Panc1 (cell line): ENCODE measurements around the gene SLF2. TPM values are rescaled to one million over a fixed set of nuclear protein-coding genes. Genes with fewer than 3 reads are reported as not detected.

ENCODE experiments used
- ATAC-seq: fragments of 200-7000 bp; cut with Tn5 transposase; 2 replicates; pipeline ENCODE4 v1.9.1; 2020; ENCODE audit warnings: mild to moderate bottlenecking, moderate library complexity
- BruUV-seq: library from RNA; stranded (reverse); fragments of 400-500 nt; replicated peaks from 2 replicates; lab custom pipeline; 2021; lab: Mats Ljungman, UMichigan
- CTCF ChIA-PET: fragments of 300-600 bp; sonication (Branson Sonifier 250); formaldehyde crosslinking; loops from one replicate; lab custom pipeline; 2022; ENCODE audit warnings: antibody characterized with exemption; lab: Charles Lee
- POLR2A ChIA-PET: fragments of 300-600 bp; sonication (Branson Sonifier 250); formaldehyde crosslinking; loops from one replicate; lab custom pipeline; 2022; ENCODE audit warnings: antibody characterized with exemption; lab: Charles Lee
- DNase-seq: peaks from one replicate; pipeline ENCODE4 v3.0.0-alpha.2; 2010; ENCODE audit warnings: low read depth, low spot score
- H3K27ac ChIP-seq: 2 replicates; pipeline ENCODE4 v1.5.1; 2011; ENCODE audit warnings: mild to moderate bottlenecking, low read length, inconsistent platforms
- H3K27me3 ChIP-seq: fragments of 200-500 bp; sonication (Bioruptor generic); 2 replicates; pipeline ENCODE4 v1.6.0; 2014; ENCODE audit warnings: low read length, inconsistent platforms; ENCODE audit not compliant: control insufficient read depth, insufficient read depth
- H3K36me3 ChIP-seq: fragments of 200-500 bp; sonication (Bioruptor generic); 2 replicates; pipeline ENCODE4 v1.5.1; 2014; ENCODE audit warnings: inconsistent platforms, mild to moderate bottlenecking, low read length, moderate library complexity; ENCODE audit not compliant: control insufficient read depth, insufficient read depth
- H3K4me1 ChIP-seq: 2 replicates; pipeline ENCODE4 v1.5.1; 2011; ENCODE audit warnings: inconsistent platforms, mild to moderate bottlenecking, low read length, moderate library complexity; ENCODE audit not compliant: control insufficient read depth, insufficient read depth
- H3K4me3 ChIP-seq, 2 experiments: 2 replicates each; pipeline ENCODE4 v1.5.1; 2011 to 2012; ENCODE audit warnings: low read depth in 2 of 2, low read length in 2 of 2, mild to moderate bottlenecking in 2 of 2, inconsistent platforms in 1 of 2, moderate library complexity in 1 of 2
- H3K9me3 ChIP-seq: fragments of 200-500 bp; sonication (Bioruptor generic); 2 replicates; pipeline ENCODE4 v1.5.1; 2014; ENCODE audit warnings: low read depth, mild to moderate bottlenecking, inconsistent platforms, low read length, moderate library complexity; ENCODE audit not compliant: control insufficient read depth, insufficient read depth
- POLR2AphosphoS5 ChIP-seq: IDR thresholded peaks from 2 replicates; pipeline ENCODE4 v1.6.1; 2012; ENCODE audit warnings: mild to moderate bottlenecking, low read depth, low read length, moderate library complexity
- SIN3A ChIP-seq: IDR thresholded peaks from 2 replicates; pipeline ENCODE4 v1.6.1; 2012; ENCODE audit warnings: low read depth, mild to moderate bottlenecking, low read length, moderate library complexity, borderline replicate concordance; ENCODE audit not compliant: insufficient read depth
- TCF7L2 ChIP-seq: IDR thresholded peaks from 2 replicates; pipeline ENCODE4 v1.6.1; 2011; ENCODE audit warnings: mild to moderate bottlenecking, low read depth, low read length, inconsistent platforms
- in situ Hi-C: cut with HindIII; loops from 2 replicates; pipeline ENCODE4 v1.10.0; 2016; ENCODE audit warnings: low sequenced_read_pairs, low pct_unique_long_range_greater_than_20kb
- intact Hi-C: fragments of 100-400 bp; cut with micrococcal nuclease; formaldehyde crosslinking; loops from one replicate; pipeline ENCODE4 v1.10.0; 2022; ENCODE audit not compliant: unreplicated experiment
- total RNA-seq: library from RNA; stranded (reverse); gene quantifications from one replicate; pipeline ENCODE4 v1.2.1, GENCODE V29; 2021; ENCODE audit not compliant: unreplicated experiment
- TF ChIP-seq, protein P1 (sequence below): fragments of 450-650 bp; IDR thresholded peaks from 2 replicates; pipeline ENCODE4 v1.5.1; 2017; ENCODE audit warnings: mild to moderate bottlenecking
- TF ChIP-seq, protein P2 (sequence below), 2 experiments: IDR thresholded peaks; 2 replicates each; pipeline ENCODE4 v1.6.1; 2011 to 2012; ENCODE audit warnings: low read depth in 2 of 2, control low read depth in 1 of 2, low read length in 1 of 2, mild to moderate bottlenecking in 1 of 2, moderate library complexity in 1 of 2; ENCODE audit not compliant: insufficient read depth in 1 of 2

The SLF2 gene
- total RNA-seq, 1 experiment from 2014 or later: 38.8 TPM

DNA sequence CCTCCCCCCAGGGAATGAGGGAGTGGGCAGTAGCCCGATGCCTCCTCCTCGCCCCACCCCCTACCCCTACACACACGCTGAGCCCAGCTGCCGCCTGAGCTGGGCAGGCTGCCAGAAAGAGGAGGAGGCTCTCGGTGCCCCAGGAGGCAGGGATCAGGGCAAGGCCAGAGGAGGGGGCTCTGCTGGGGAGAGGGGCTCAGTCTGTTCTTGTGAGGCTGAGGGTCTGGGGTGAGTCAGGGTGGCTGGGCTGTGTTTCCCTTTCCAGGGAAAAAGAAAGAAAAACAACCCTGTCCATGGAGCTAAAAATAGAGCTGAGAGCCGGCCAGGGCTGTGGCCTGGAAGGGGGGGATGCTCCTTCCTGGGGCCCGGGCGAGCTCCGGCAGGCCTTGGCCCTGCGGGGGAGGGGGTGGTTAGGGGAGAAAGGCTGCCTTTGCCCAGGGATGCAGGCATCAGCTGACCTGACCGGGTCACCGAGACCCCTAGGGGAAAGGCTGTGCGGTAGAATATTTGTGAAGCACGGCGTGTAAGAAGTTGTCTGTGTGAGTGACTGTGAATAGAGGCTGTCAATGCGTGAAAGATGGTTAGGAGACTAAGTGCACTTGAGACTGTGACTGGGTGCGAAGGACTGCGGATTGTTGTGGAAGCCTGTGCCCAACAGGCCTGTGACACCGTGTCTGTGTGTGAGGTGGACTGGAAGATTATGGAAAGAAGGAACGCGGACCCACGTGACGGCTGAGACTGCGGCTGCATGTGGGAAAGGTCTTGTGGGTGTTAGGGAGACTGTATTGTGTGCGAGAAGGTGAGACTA, 85.6 kb downstream of the SLF2 start:
- ChIA-PET CTCF (interaction anchor here (0.6 to 1.2 kb wide), 10 partner anchors 8 to 786 kb away, joined by 3 to 14 read pairs (median 4); no protein-coding TSS in a partner anchor), POLR2A (interaction anchor here (0.6 to 1.1 kb wide), 4 partner anchors 16 to 255 kb away, joined by 3 to 14 read pairs (median 6); no protein-coding TSS in a partner anchor)
- no TSS peak for BruUV-seq
- ATAC-seq (peak; percentile 49), DNase-seq (no peak)
- no peak for TF ChIP-seq POLR2AphosphoS5
- no peak for TF ChIP-seq TCF7L2
- TF ChIP-seq SIN3A: no peak
- TF ChIP-seq, protein P1, sequence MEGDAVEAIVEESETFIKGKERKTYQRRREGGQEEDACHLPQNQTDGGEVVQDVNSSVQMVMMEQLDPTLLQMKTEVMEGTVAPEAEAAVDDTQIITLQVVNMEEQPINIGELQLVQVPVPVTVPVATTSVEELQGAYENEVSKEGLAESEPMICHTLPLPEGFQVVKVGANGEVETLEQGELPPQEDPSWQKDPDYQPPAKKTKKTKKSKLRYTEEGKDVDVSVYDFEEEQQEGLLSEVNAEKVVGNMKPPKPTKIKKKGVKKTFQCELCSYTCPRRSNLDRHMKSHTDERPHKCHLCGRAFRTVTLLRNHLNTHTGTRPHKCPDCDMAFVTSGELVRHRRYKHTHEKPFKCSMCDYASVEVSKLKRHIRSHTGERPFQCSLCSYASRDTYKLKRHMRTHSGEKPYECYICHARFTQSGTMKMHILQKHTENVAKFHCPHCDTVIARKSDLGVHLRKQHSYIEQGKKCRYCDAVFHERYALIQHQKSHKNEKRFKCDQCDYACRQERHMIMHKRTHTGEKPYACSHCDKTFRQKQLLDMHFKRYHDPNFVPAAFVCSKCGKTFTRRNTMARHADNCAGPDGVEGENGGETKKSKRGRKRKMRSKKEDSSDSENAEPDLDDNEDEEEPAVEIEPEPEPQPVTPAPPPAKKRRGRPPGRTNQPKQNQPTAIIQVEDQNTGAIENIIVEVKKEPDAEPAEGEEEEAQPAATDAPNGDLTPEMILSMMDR: no peak
- TF ChIP-seq, protein P2, sequence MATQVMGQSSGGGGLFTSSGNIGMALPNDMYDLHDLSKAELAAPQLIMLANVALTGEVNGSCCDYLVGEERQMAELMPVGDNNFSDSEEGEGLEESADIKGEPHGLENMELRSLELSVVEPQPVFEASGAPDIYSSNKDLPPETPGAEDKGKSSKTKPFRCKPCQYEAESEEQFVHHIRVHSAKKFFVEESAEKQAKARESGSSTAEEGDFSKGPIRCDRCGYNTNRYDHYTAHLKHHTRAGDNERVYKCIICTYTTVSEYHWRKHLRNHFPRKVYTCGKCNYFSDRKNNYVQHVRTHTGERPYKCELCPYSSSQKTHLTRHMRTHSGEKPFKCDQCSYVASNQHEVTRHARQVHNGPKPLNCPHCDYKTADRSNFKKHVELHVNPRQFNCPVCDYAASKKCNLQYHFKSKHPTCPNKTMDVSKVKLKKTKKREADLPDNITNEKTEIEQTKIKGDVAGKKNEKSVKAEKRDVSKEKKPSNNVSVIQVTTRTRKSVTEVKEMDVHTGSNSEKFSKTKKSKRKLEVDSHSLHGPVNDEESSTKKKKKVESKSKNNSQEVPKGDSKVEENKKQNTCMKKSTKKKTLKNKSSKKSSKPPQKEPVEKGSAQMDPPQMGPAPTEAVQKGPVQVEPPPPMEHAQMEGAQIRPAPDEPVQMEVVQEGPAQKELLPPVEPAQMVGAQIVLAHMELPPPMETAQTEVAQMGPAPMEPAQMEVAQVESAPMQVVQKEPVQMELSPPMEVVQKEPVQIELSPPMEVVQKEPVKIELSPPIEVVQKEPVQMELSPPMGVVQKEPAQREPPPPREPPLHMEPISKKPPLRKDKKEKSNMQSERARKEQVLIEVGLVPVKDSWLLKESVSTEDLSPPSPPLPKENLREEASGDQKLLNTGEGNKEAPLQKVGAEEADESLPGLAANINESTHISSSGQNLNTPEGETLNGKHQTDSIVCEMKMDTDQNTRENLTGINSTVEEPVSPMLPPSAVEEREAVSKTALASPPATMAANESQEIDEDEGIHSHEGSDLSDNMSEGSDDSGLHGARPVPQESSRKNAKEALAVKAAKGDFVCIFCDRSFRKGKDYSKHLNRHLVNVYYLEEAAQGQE (IDR thresholded peaks at IDR 0.05; ENCODE audit: insufficient read depth in 1 of 2, low read depth in 2 of 2, low read length in 1 of 2): no peak
- in situ Hi-C loops (no loop called here), intact Hi-C loops (no loop called here)
- H3K4me3 ChIP-seq: peak overlapping the region; percentile 74 to 87
- no peaks in the 10 kb centered on the region for H3K27me3 ChIP-seq
- H3K4me1 ChIP-seq: peaks cover 40% of the 10 kb centered on the region
- H3K27ac ChIP-seq: peak overlapping the region; percentile 96
- peaks cover 8% of the 10 kb centered on the region; the same call in 1 of the 2 replicates for H3K36me3 ChIP-seq
- no peaks in the 10 kb centered on the region for H3K9me3 ChIP-seq

DNA sequence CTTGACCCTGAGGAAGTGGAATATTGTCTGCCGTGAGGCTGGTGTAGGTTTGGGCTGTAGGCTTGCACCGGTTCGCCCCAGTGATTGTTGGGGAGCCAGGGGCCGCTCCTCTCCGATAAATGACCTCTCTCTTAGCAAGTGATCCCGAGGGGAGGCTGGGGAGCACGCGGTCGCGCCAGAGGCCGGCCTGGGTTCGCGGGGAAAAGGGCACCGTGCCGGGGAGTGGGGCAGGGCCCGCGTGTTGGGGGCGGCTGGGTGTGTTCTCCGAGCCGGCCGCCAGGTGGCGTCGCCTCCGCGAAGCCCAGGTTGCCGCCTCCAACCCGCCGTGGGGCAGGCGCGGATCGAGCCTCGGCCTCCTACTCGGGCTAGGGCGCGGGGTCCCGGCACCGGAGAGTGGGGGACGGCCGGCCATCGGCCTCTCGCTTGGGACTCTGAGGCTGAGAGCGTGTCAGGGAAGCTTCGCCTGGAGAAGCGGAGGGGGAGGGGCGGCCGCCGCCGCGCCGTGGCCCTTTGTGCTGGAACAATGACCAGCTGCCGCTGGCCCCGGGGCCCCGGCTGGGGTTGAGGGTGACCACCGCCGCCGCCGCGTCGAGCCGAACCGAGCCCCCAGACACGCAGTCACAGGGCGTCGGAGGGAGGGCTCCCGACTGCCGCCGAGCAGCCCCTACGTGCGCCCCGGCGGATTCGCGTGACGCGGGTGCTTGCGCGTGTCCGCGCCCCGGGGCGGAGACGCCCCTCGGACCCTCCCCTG, 86.4 kb downstream of the SLF2 start:
- in situ Hi-C loops: no loop called here
- BruUV-seq: no TSS peak
- ATAC-seq (peak; percentile 54), DNase-seq (no peak)
- POLR2A ChIA-PET: interaction anchor here (0.8 kb wide), 1 partner anchor 15 kb away, joined by 3 read pairs; no protein-coding TSS in a partner anchor
- no peaks in the 10 kb centered on the region for H3K9me3 ChIP-seq
- H3K36me3 ChIP-seq: peaks cover 11% of the 10 kb centered on the region; the same call in 1 of the 2 replicates
- H3K27me3 ChIP-seq: no peaks in the 10 kb centered on the region
- H3K4me3 ChIP-seq: peak overlapping the region; percentile 74 to 87
- peaks cover 37% of the 10 kb centered on the region for H3K4me1 ChIP-seq
- TF ChIP-seq, protein P2 (IDR thresholded peaks at IDR 0.05; ENCODE audit: insufficient read depth in 1 of 2, low read depth in 2 of 2, low read length in 1 of 2): no peak
- TF ChIP-seq TCF7L2 (no peak), SIN3A (peak; percentile 85; the same call in 1 of the 2 replicates), POLR2AphosphoS5 (peak; percentile 64; the same call in 1 of the 2 replicates)
- TF ChIP-seq, protein P1: peak; percentile 99
- H3K27ac ChIP-seq: peak overlapping the region; percentile 96
- intact Hi-C loops: no loop called here
- CTCF ChIA-PET: interaction anchor here (0.5 to 1.4 kb wide), 9 partner anchors 12 to 787 kb away, joined by 4 to 14 read pairs (median 5); no protein-coding TSS in a partner anchor
